Measurements from ENCODE around the gene PACS1.
"Not testable (repeated sequence)": the region's sequence is repeated elsewhere in the genome, so short reads cannot be mapped to it uniquely, and the experiment has no call there.

PACS1 gene

DNA sequence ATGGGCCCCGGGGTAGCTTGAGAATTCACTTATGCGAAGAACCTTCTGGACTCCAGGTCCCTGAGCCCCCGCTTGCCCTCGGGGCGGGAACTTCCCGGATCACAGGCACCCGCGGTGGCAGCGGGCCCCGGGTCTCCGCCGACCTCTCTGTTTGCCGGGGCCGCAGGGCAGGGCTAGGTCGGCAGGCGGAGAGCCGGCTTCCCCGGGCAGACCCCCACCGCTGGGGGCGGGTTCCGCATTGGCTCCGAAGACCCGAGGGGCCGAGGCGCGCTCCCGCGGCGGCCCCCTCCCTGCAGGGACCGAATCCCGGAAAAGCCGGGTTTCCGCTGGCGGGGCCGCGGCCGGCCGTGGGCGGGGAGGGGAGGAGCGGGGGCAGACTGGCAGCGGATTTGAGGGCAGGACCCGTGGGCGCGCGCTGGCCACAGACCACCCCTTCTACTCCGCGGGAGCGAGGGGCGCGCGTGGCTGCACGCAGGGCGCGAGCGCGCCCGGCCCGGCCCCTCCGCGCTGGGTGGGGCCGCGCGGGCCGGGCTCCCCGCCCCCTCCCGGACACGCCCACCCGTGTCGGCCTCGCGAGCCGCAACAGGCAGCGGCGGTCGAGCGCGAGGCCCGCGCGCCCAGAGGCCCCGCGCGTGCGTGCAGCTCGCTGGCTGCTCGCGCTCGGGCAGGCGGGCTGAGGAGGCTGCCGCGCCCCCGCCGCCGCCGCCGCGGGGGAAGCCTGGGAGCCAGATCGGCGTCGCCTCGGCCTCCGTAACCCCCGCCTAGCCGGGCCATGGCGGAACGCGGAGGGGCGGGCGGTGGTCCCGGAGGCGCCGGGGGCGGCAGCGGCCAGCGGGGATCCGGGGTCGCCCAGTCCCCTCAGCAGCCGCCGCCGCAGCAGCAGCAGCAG, at the start of gene PACS1:
PACS1 (plus strand) TSS at position 558 of the 889 bp plus-strand sequence; CDS start at position 773, 215 bp downstream.
- peak; percentile 86 to 88 for DNase-seq

DNA sequence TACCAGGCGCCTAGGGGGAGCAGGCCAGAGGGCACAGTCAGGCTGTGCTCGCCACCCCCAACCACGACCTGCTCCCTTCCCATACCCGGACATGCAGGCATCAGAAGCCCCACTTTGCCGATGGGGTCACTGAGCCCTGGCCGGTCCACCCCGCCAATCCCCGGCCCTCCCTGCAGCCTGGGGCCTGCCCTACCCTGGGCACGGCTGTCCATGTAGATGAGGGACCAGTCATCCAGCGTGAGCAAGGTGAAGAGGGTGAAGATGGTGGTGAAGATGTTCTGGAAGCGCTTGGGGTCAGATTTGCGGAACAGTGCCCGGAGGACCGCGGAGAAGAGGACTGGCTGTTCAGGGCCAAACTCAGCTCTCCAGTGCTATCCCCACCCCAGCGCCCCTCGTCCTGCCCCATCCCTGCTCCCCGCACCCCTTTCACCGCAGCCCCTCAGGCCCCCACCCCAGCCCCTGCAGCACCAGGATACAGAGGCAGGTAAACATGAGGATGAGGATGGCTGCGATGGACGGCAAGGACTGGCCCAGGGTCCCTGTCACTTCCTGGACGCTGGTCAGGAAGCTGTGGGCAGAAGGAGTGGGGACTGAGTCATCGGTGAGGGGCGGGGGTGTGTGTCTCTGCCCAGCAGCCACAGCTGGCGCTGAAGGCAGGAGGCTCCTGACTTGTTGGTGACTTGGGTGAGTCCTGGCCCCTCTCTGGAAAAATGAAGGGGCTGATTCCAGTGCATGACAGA, 49.3 kb upstream of the PACS1 start:
- peak in 1 of 2 donors; percentile 72 for DNase-seq

DNA sequence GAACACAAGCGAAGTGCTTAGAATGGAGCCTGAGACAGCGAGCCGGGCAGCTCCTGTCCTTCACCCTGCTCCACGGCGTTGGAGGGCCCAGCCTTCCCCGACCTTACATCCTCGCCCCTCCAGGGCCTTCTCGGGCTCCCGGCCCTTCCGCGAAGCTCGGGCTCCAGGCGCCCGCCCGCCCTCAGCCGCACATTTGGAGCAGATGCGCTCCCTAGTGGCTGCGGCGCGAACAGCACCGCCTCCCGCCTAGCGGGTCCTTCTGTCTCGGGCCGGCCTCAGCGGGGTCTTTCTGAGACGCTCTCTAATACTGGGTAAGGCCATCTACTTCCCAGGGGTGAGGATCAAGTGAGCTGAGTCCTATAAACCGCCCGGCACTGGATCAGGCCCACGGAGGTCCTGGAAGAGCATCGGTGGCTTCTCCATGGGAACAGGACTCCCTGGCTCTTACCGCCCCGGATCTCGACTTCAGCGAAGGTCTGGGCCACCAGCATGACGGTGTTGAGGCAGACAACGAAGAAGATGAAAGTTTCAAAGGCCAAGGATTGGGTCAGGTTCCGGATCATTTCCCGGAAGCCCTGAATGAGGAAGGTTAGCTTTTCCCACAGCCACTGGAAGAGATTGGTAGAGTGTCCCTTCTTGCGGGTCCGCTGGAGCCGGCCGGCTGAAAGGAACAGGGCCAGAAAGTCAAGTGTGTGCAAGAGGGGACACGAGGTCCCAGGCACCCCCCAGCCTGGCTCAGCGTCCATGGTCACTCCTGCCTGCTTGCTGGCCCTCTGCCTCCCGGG, 47.5 kb upstream of the PACS1 start:
- peak; percentile 69 to 75 for DNase-seq

- DNase-seq = not testable (repeated sequence)
Observed at GRCh38 chr11:66023186-66023440, 47.0 kb upstream of the PACS1 start.

- DNase-seq = no peak
Observed at GRCh38 chr11:66026017-66026529, 44.0 kb upstream of the PACS1 start, which contains the start of gene CATSPER1. TSS of gene CATSPER1 (minus strand) at chr11:66026479. CDS start at chr11:66026379, 100 bp downstream.

DNA sequence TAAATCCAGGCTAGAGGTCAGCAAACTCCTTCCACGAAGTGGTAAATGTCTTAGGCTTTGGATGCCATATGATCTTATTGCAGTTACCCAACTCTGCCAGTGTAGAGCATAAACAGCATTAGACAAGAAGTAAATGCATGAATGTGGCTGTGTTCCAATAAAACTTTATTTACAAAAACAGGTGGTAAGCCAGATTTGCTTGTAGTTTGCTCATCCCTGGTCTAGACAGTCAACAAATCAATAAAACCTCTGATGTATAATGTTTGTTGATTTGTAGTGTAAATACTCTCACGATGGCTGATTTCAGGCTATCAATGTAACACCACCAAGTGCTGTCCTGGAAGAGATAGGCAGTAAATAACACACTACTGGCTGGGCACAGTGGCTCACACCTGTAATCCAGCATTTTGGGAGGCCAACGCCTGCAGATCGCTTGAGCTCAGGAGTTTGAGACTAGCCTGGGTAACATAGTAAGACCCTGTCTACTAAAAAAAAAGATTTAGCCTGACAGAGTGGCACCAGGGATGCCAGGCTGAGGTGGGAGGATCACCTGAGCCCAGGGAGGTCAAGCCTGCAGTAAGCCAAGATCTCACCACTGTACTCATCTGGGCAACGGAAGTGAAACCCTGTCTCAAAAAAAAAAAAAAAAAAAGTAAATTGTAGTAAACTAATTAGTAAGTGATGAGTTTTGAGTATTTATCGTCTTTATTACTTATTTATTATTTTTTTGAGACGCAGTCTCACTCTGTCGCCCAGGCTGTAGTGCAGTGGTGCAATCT, 36.9 kb upstream of the PACS1 start:
- no peak for DNase-seq

DNA sequence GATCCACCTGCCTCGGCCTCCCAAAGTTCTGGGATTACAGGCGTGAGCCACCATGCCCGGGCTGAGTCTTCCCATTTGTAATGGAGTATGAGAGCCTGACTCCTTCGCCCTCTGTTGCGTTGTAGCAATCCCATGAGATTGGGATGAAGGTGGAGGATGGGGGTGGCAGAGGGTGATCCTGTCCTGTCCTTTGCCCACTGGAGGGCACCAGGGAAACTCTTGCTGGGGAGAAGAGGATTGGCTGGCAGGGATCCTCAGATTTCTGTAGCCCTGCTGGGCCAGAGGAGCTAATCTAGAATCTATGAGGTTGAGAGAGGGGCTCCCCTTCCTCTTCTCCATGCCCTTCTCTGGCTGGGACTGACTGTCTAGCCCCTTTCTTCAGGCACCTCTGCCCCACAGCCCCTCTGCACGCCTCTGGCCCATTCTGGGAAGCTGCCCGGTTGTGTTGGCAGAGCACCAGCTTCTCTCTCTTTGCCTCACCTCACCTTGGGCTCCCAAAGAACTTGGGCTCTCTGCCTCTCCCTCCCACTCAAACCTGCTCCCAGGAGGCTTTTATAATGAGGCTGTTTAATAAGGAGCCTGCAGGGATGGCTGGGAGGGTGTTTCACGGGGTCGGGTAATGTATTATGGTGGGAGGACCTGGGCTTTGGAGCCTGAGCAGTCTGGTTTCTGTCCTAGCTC, 34.3 kb upstream of the PACS1 start:
- no peak for DNase-seq

- no peak for DNase-seq
Observed at GRCh38 chr11:66036334-66036710, 33.8 kb upstream of the PACS1 start.

DNA sequence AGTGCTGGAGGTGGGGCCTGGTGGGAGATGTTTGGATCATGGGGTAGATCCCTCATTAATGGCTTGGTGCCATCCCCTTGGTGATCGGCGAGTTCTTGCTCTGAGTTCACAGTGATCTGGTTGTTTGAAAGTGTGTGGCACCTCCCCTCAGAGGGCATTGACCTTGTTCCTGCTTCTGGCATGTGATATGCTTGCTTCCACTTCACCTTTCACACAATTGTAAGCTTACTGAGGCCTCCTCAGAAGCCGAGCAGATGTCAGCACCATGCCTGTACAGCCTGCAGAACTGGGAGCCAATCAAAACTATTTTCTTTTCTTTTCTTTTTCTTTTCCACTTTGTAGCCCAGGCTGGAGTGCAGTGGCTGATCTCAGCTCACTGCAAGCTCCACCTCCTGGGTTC, 32.7 kb upstream of the PACS1 start:
- DNase-seq = no peak

DNA sequence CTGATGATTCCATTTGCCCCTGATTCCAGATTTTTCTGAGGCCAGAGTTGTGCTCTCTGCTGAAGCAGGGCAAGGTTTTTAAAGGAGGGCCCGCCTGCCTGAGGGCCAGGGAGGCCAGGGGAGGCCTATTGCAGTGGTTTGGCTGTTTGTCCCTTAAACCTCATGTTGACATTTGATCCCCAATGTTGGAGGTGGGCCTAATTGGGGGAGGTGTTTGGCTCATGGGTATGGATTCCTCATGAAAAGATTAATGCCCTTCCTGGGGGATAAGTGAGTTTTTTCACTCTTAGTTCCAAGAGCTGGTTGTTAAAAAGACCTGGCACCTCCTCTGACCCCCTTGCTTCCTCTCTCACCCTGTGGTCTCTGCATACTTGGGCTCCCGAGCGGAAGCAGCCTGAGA, 30.3 kb upstream of the PACS1 start:
- no peak for DNase-seq

GRCh38 chr11:66042227-66042995, 27.7 kb upstream of the PACS1 start:
- no peak for DNase-seq

DNA sequence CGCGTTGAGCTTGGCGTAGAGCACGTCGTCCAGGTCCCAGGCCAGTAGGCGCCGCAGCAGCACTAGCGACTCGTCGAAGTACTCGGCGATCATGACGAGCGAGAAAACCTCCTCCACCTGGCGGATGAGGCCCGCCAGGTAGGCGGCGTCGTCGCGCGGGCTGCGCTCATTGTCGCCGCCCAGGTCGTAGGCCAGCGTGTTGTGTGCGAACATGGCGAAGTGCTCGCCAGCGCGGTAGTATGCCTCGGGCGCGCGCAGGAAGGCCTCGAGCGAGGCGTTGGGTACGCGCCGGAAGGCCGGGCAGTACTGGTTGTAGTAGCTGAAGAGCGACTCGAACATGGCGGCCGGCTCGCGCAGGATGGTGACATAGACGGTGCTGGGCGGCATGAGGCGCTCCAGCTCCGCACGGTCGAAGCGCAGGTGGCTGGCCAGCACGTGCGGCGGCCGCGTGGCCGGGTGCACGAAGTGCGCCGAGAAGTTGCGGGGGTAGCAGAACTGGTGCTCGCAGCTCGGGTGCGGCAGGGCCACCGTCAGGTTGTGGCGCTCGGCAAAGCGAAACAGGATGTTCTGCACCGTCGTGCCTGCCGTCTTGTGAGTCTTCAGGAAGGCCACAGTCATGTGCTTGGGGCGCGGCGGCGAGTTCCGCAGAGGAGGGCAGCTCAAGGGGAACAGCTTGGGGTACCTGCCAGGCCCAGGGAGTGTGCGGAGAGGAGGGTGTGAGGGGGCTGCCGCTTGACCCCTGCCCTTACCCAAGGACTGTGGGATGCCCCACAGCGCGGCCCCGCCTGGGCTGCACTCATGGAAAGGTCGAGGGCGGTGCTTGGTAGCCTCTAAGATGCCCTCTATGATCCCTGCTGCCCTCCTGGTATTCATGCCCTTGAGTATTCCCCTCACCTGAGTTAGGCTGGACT, 26.8 kb upstream of the PACS1 start:
- DNase-seq = no peak

DNA sequence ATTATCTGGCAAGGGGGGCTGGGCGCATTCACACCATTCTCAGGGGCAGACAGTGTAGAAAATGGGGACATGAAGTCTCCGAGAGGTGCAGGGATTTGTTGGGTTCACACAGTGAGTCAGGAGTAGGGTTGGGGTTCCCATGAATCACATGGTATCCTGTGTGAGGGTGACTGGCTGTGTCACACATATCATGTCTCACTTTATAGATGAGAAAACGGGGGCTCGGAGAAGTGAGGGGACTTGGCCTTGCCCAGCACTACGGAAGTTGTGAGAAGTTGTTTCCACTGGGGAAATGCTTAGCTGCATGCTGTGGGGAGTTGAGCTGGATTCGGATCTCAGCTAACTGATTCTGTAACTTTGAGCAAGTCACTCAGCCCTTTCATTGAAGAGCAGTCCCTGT, 25.3 kb upstream of the PACS1 start:
- DNase-seq = peak in 1 of 2 donors; percentile 2

DNA sequence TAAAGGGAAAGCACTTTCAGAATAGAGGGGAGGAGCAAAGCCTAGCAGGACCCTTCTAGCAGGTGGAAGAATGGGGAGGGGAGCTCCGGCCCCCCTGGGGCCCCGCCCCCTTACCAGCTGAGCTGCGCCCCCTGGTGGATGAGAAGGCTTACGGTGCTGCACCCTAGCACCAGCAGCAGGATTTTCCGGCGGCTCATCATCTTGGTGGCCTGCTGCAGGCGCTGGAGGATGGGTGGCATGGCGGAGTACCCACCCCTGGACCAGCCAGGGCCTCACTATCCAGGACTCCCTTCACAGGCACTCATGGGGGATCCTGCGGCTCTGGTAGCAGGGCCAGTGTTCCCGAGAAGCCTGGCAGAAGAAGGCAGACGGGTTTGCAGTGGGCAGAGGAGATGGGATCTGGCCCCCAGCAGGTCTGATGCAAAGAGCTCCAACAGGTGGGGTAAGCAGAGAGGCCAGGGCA, 24.9 kb upstream of the PACS1 start:
- DNase-seq = peak; percentile 82 to 86

DNA sequence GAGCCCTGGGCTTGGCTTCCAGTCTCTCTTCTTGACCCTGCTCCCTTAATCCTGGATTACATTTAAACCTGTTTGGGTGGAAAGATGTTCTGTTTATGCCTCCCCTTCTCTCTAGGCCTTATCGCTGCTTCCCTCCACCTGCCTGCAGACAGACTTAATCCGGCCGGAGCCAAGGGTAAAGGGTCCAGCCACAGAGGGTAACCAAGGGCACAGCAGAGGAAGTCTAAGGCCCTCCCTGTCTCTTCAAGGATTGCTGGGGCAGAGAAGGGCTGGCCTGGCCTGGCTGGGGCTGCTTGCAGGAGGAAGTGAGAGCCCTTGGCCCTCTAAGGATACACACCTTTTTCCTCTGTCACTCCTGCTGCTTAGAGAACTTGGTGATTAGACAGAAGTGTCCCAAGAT, 23.2 kb upstream of the PACS1 start:
- no peak for DNase-seq

DNA sequence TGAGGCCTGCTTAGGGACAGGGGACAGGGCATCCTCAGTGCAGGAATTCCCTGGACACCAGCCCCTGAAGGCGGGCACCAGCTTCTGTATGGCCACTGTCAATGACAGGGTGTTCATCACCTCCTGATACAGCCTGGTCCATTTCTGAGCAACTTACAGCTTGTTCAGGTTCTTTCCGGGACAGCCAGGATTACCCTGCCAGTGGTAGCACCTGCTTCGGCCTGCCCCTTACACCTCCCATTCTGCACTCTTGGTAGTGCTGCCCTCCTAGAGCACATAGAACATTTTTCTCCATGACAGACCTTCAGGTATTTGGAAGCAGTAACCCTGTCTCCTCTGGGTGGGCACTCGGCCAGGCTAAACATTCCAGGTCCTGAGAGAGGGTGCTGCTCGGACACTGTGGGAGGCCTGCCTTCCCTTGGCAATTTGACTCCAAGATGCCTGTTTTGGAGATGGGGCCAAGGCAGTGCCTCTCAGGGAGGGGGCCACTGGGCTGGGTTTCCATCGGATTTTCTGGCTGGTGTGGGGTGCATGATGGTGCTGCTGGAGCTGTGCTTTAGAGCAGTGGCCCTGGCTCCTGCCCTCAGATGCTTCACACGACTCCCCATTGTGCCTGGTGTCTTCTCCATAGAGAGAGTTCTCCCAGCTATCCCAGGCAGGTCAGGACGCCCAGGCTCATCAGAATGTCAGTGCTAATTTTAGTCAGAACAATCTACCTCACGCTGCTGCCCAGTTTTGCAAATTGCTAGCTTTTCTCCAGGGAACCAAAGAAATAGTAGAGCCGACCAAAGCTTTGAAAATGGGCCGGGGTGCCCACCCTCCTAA, 22.3 kb upstream of the PACS1 start:
- no peak for DNase-seq

DNA sequence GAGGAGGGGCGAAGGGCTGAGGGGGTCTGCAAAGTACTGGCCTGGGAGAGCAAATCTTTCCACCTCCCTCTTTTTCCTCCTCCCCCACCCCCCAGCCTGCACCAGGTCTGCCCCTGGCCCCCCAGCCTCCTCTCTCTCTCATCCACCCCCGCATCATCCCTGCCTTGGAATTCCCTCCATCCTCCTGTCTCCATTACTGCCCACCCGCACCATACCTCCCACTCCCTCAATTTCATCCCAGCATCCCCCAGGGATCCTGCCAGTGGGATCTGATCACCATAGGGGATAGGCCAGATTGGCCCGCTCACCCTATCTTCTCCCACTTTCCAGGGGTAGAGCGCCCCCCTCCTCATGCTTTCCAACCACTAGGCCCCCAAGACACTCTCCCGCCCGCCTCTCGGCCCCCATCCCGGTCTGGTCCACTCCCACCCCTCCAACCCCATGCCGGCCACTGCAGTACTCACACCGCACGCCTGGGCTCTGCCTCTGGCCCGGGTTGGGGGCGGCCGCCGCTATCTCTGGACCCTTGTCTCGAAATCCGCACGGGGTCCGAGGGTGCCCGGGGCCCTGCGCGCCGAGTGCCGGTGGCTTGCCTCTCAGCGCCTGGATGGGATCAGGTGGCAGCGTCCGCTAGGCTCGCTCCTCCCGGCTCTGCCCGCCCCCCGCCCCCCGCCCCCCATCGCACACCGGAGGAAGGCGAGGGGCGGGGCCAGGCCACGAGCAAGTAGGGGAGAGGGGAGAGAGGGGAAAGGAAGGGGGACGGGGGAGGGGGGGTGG, 21.3 kb upstream of the PACS1 start, which contains the start of gene GAL3ST3:
GAL3ST3 (minus strand) TSS at position 615 of the 777 bp plus-strand sequence. CDS start 3,746 bp downstream, outside the sequence.
- no peak for DNase-seq

Data from CD4-positive, alpha-beta T cell treated with Interleukin-1 beta for 1 hour (primary cell).